Thyroid gland (tissue), 4 donors: ENCODE measurements around the gene DHX57. TPM values are rescaled to one million over a fixed set of nuclear protein-coding genes. Genes with fewer than 3 reads are reported as not detected.

ENCODE experiments used
- DNase-seq, 2 donors: peaks; one replicate each; pipeline ENCODE4 v3.0.0-alpha.2; 2019
- H3K27ac ChIP-seq, 3 donors: fragments of 200-600 bp; sonication (generic); 1 replicate in 2 of 3; 2 replicates in 1 of 3; pipeline ENCODE4 v1.5.1; 2016 to 2019; ENCODE audit warnings: mild to moderate bottlenecking in 1 of 3, moderate library complexity in 1 of 3
- H3K27me3 ChIP-seq: fragments of 200-600 bp; sonication (generic); one replicate; pipeline ENCODE4 v1.5.1; 2019
- H3K36me3 ChIP-seq, 2 donors: fragments of 200-600 bp; sonication (generic); one replicate each; pipeline ENCODE4 v1.5.1; 2016 to 2019
- H3K4me1 ChIP-seq, 2 donors: fragments of 200-600 bp; sonication (generic); one replicate each; pipeline ENCODE4 v1.5.1; 2017 to 2019
- H3K4me3 ChIP-seq, 3 donors: fragments of 200-600 bp; sonication (generic); replicated peaks in 1 of 3; 1 replicate in 2 of 3; 2 replicates in 1 of 3; pipeline ENCODE4 v1.5.1; 2016; ENCODE audit warnings: mild to moderate bottlenecking in 1 of 3
- H3K9me3 ChIP-seq: fragments of 200-600 bp; sonication (generic); one replicate; pipeline ENCODE4 v1.5.1; 2017
- CTCF ChIP-seq, 6 experiments: fragments of 200-600 bp in 3 of 6; fragments of 450-650 bp in 3 of 6; sonication (generic) in 3 of 6; IDR thresholded peaks; one replicate each; pipeline ENCODE4 v1.5.1; 2016 to 2019; ENCODE audit warnings: antibody characterized with exemption in 6 of 6, mild to moderate bottlenecking in 2 of 6, inconsistent platforms in 1 of 6, moderate library complexity in 1 of 6
- POLR2A ChIP-seq, 2 donors: fragments of 450-650 bp; IDR thresholded peaks; one replicate each; pipeline ENCODE4 v1.6.1; 2017; ENCODE audit warnings: antibody characterized with exemption in 2 of 2, mild to moderate bottlenecking in 2 of 2, moderate library complexity in 1 of 2
- WGBS, 2 donors: methylation state at CpG; one replicate each; pipeline ENCODE4 v1.1.5; 2017; 5-methylcytosine and 5-hydroxymethylcytosine counted together
- intact Hi-C: fragments of 100-400 bp; cut with DNase I; formaldehyde crosslinking; loops from one replicate; pipeline ENCODE4 v1.15.1; 2023
- total RNA-seq, 4 donors: library from RNA; depleted of rRNA; stranded (reverse); fragments of >200 nt; gene quantifications; one replicate each; pipeline ENCODE4 v1.2.3, GENCODE V29; 2016

Gene DHX57
- total RNA-seq, 4 donors from 2014 or later, result 12.4 to 19.3 (median 16.3) TPM

GRCh38 chr2:38824906-38825305, 50.8 kb downstream of the DHX57 start:
- TF ChIP-seq CTCF (IDR thresholded peaks at IDR 0.05), result no peak
- no peak for TF ChIP-seq POLR2A (IDR thresholded peaks at IDR 0.05)
- WGBS, 2 donors, result 95 to 99% methylated on average over 2 of the region's 2 CpGs
- Histone ChIP-seq H3K27ac (no peak overlapping the region), H3K4me3 (no peak overlapping the region), H3K27me3 (no peaks in the 10 kb centered on the region), H3K36me3 (peaks cover 16 to 19% of the 10 kb centered on the region in 2 donors), H3K9me3 (no peaks in the 10 kb centered on the region), H3K4me1 (no peaks in the 10 kb centered on the region)
- DNase-seq, result no peak
- intact Hi-C loops, result no loop called here

GRCh38 chr2:38823386-38823785, 52.3 kb downstream of the DHX57 start:
- Histone ChIP-seq H3K36me3 (peaks cover 19 to 21% of the 10 kb centered on the region in 2 donors), H3K27ac (no peak overlapping the region), H3K27me3 (no peaks in the 10 kb centered on the region), H3K9me3 (no peaks in the 10 kb centered on the region), H3K4me1 (no peaks in the 10 kb centered on the region), H3K4me3 (no peak overlapping the region)
- no peak for DNase-seq
- intact Hi-C loops, result no loop called here
- WGBS, 2 donors, result 80 to 83% methylated on average over 5 of the region's 5 CpGs
- TF ChIP-seq CTCF (IDR thresholded peaks at IDR 0.05), result no peak
- TF ChIP-seq POLR2A (IDR thresholded peaks at IDR 0.05), result no peak

- H3K36me3 ChIP-seq, result peaks cover 7 to 28% of the 10 kb centered on the region in 2 donors
- TF ChIP-seq CTCF (IDR thresholded peaks at IDR 0.05) (no peak), POLR2A (IDR thresholded peaks at IDR 0.05) (no peak)
Observed at GRCh38 chr2:38818565-38818964, 57.2 kb downstream of the DHX57 start.

GRCh38 chr2:38815936-38816335, 59.8 kb downstream of the DHX57 start:
- H3K36me3 ChIP-seq, result peaks cover 0 to 28% of the 10 kb centered on the region in 2 donors
- 87 to 95% methylated on average over 4 of the region's 4 CpGs for WGBS, 2 donors
- intact Hi-C loops, result no loop called here

More at GRCh38 chr2:38818565-38818964, 57.2 kb downstream of the DHX57 start:
- Histone ChIP-seq H3K27ac (no peak overlapping the region), H3K27me3 (no peaks in the 10 kb centered on the region), H3K4me3 (no peak overlapping the region), H3K4me1 (no peaks in the 10 kb centered on the region), H3K9me3 (no peaks in the 10 kb centered on the region)
- DNase-seq, result no peak
- intact Hi-C loops, result no loop called here
- WGBS, 2 donors, result 81 to 84% methylated on average over 6 of the region's 6 CpGs

GRCh38 chr2:38810488-38810887, 65.2 kb downstream of the DHX57 start:
- TF ChIP-seq POLR2A (IDR thresholded peaks at IDR 0.05), result no peak
- TF ChIP-seq CTCF (IDR thresholded peaks at IDR 0.05), result no peak
- WGBS, 2 donors, result 87 to 98% methylated on average over 7 of the region's 7 CpGs
- H3K4me3 ChIP-seq, result no peak overlapping the region
- intact Hi-C loops, result no loop called here
- H3K27ac ChIP-seq, result no peak overlapping the region
- no peaks in the 10 kb centered on the region for H3K9me3 ChIP-seq
- H3K36me3 ChIP-seq, result peaks cover 0 to 27% of the 10 kb centered on the region in 2 donors
- DNase-seq, result no peak
- no peaks in the 10 kb centered on the region for H3K4me1 ChIP-seq
- H3K27me3 ChIP-seq, result no peaks in the 10 kb centered on the region

More at GRCh38 chr2:38815936-38816335, 59.8 kb downstream of the DHX57 start:
- DNase-seq, result no peak
- no peaks in the 10 kb centered on the region for H3K27me3 ChIP-seq
- H3K4me1 ChIP-seq, result no peaks in the 10 kb centered on the region
- TF ChIP-seq POLR2A (IDR thresholded peaks at IDR 0.05) (no peak), CTCF (IDR thresholded peaks at IDR 0.05) (no peak)
- H3K9me3 ChIP-seq, result no peaks in the 10 kb centered on the region
- no peak overlapping the region for H3K27ac ChIP-seq
- H3K4me3 ChIP-seq, result no peak overlapping the region
